Activated CD4-positive, alpha-beta memory T cell treated with anti-CD3 and anti-CD28 coated beads, Interleukin-2, amount 10 ng/mL, durations not matched to agents 7 days and 5 days (primary cell): ENCODE measurements around the gene KRTAP5-2. TPM values are rescaled to one million over a fixed set of nuclear protein-coding genes. Genes with fewer than 3 reads are reported as not detected.
"Not testable (repeated sequence)": the region's sequence is repeated elsewhere in the genome, so short reads cannot be mapped to it uniquely, and the experiment has no call there.

Experiments used
- CTCF ChIA-PET: fragments of 350-600 bp; sonication (Branson Sonifier 250); formaldehyde crosslinking; loops from one replicate; lab custom pipeline; 2021; ENCODE audit warnings: antibody characterized with exemption, inconsistent platforms; lab: Charles Lee
- POLR2A ChIA-PET: fragments of 350-600 bp; sonication (Branson Sonifier 250); formaldehyde crosslinking; loops from one replicate; lab custom pipeline; 2021; ENCODE audit warnings: antibody characterized with exemption; lab: Charles Lee
- DNase-seq: peaks from one replicate; pipeline ENCODE4 v3.0.0-alpha.2; 2020
- H3K27ac Mint-ChIP-seq: one replicate; pipeline ENCODE4 v1.8.0; 2021; ENCODE audit warnings: mild to moderate bottlenecking, mixed read lengths
- H3K27me3 Mint-ChIP-seq: one replicate; pipeline ENCODE4 v1.8.0; 2021; ENCODE audit warnings: mixed read lengths
- H3K36me3 Mint-ChIP-seq: one replicate; pipeline ENCODE4 v1.8.0; 2021; ENCODE audit warnings: low read depth, mixed read lengths
- H3K4me1 Mint-ChIP-seq: one replicate; pipeline ENCODE4 v1.8.0; 2021; ENCODE audit warnings: mixed read lengths
- H3K4me3 Mint-ChIP-seq: one replicate; pipeline ENCODE4 v1.8.0; 2021; ENCODE audit warnings: mild to moderate bottlenecking, mixed read lengths
- H3K9me3 Mint-ChIP-seq: one replicate; pipeline ENCODE4 v1.8.0; 2021; ENCODE audit warnings: mixed read lengths
- total RNA-seq, 2 experiments: library from RNA; stranded (reverse); gene quantifications; one replicate each; pipeline ENCODE4 v1.2.3, GENCODE V29; 2021

The KRTAP5-2 gene
- total RNA-seq, 2 experiments from 2014 or later: not detected

- H3K4me3 Mint-ChIP-seq, POLR2A ChIA-PET, H3K9me3 Mint-ChIP-seq, DNase-seq, H3K27ac Mint-ChIP-seq, H3K36me3 Mint-ChIP-seq: not testable (repeated sequence)
- Mint-ChIP-seq H3K4me1 (peaks cover 12% of the 10 kb centered on the region), H3K27me3 (peaks cover 73% of the 10 kb centered on the region)
- CTCF ChIA-PET: interaction anchor here (0.8 to 1.0 kb wide), 2 partner anchors 24 to 41 kb away, joined by 3 read pairs; no protein-coding TSS in a partner anchor
These were observed 312 bp upstream of the KRTAP5-2 start for GRCh38 chr11:1598406-1598805.

- POLR2A ChIA-PET: no interaction called here
- Mint-ChIP-seq H3K4me1 (peaks cover 12% of the 10 kb centered on the region), H3K27ac (no peak overlapping the region), H3K9me3 (no peaks in the 10 kb centered on the region), H3K27me3 (peaks cover 74% of the 10 kb centered on the region), H3K36me3 (no peaks in the 10 kb centered on the region), H3K4me3 (no peak overlapping the region)
- DNase-seq: no peak
- CTCF ChIA-PET: interaction anchor here (1.4 to 1.5 kb wide), 2 partner anchors 9 to 23 kb away, joined by 3 to 4 read pairs; no protein-coding TSS in a partner anchor
These were observed 632 bp downstream of the KRTAP5-2 start for GRCh38 chr11:1597331-1597993.

GRCh38 chr11:1596576-1597121 lies 1.4 kb downstream of the KRTAP5-2 start:
- H3K9me3 Mint-ChIP-seq, H3K4me3 Mint-ChIP-seq, DNase-seq, H3K36me3 Mint-ChIP-seq, POLR2A ChIA-PET, H3K27ac Mint-ChIP-seq: not testable (repeated sequence)
- CTCF ChIA-PET: interaction anchor here (1.4 to 1.5 kb wide), 2 partner anchors 9 to 22 kb away, joined by 3 to 4 read pairs; no protein-coding TSS in a partner anchor
- Mint-ChIP-seq H3K27me3 (peaks cover 70% of the 10 kb centered on the region), H3K4me1 (peaks cover 12% of the 10 kb centered on the region)

GRCh38 chr11:1595994-1596575 lies 2.0 kb downstream of the KRTAP5-2 start:
- POLR2A ChIA-PET, H3K4me3 Mint-ChIP-seq, DNase-seq, H3K36me3 Mint-ChIP-seq, H3K9me3 Mint-ChIP-seq, H3K27ac Mint-ChIP-seq: not testable (repeated sequence)
- Mint-ChIP-seq H3K27me3 (peaks cover 69% of the 10 kb centered on the region), H3K4me1 (peaks cover 12% of the 10 kb centered on the region)
- CTCF ChIA-PET: interaction anchor here (1.3 to 1.5 kb wide), 4 partner anchors 8 to 32 kb away, joined by 3 to 9 read pairs (median 4); no protein-coding TSS in a partner anchor

- no peaks in the 10 kb centered on the region for H3K9me3 Mint-ChIP-seq
These were observed 5.5 kb downstream of the KRTAP5-2 start for GRCh38 chr11:1592628-1593027.

GRCh38 chr11:1589996-1590395 lies 8.1 kb downstream of the KRTAP5-2 start:
- ChIA-PET POLR2A (interaction anchor here (2.9 kb wide), 1 partner anchor 12 kb away, joined by 12 read pairs; no protein-coding TSS in a partner anchor), CTCF (interaction anchor here (6.7 kb wide), 1 partner anchor 13 kb away, joined by 68 read pairs; no protein-coding TSS in a partner anchor)
- Mint-ChIP-seq H3K4me1 (peaks cover 21% of the 10 kb centered on the region), H3K9me3 (no peaks in the 10 kb centered on the region), H3K4me3 (no peak overlapping the region), H3K27me3 (peaks cover 22% of the 10 kb centered on the region), H3K27ac (peak overlapping the region; percentile 65), H3K36me3 (peaks cover 9% of the 10 kb centered on the region)
- DNase-seq: no peak

More at GRCh38 chr11:1592628-1593027, 5.5 kb downstream of the KRTAP5-2 start:
- no peak for DNase-seq
- no peak overlapping the region for H3K27ac Mint-ChIP-seq
- CTCF ChIA-PET: interaction anchor here (2.2 to 6.7 kb wide), 2 partner anchors 16 to 18 kb away, joined by 9 to 68 read pairs; no protein-coding TSS in a partner anchor
- POLR2A ChIA-PET: no interaction called here
- H3K4me3 Mint-ChIP-seq: no peak overlapping the region
- H3K27me3 Mint-ChIP-seq: peaks cover 42% of the 10 kb centered on the region
- peaks cover 26% of the 10 kb centered on the region for H3K4me1 Mint-ChIP-seq
- peaks cover 9% of the 10 kb centered on the region for H3K36me3 Mint-ChIP-seq

- peak overlapping the region; percentile 93 for H3K27ac Mint-ChIP-seq
- H3K36me3 Mint-ChIP-seq, H3K9me3 Mint-ChIP-seq: not testable (repeated sequence)
- H3K27me3 Mint-ChIP-seq: peaks cover 17% of the 10 kb centered on the region
- CTCF ChIA-PET: interaction anchor here (1.2 to 6.7 kb wide), 2 partner anchors 13 to 40 kb away, joined by 4 to 68 read pairs; partner anchors contain the start of gene KRTAP5-5
- H3K4me1 Mint-ChIP-seq: peaks cover 22% of the 10 kb centered on the region
- POLR2A ChIA-PET: interaction anchor here (0.6 to 2.9 kb wide), 4 partner anchors 12 to 279 kb away, joined by 3 to 12 read pairs (median 5); no protein-coding TSS in a partner anchor
- DNase-seq: peak; percentile 52
- H3K4me3 Mint-ChIP-seq: peak overlapping the region; percentile 58
These were observed 8.7 kb downstream of the KRTAP5-2 start for GRCh38 chr11:1589191-1589963.

GRCh38 chr11:1586699-1587098 lies 11.4 kb downstream of the KRTAP5-2 start:
- H3K27ac Mint-ChIP-seq: no peak overlapping the region
- peaks cover 9% of the 10 kb centered on the region for H3K36me3 Mint-ChIP-seq
- DNase-seq: no peak
- H3K4me1 Mint-ChIP-seq: peaks cover 27% of the 10 kb centered on the region
- ChIA-PET CTCF (interaction anchor here (6.7 kb wide), 1 partner anchor 10 kb away, joined by 68 read pairs; no protein-coding TSS in a partner anchor), POLR2A (no interaction called here)
- peaks cover 3% of the 10 kb centered on the region for H3K27me3 Mint-ChIP-seq
- no peaks in the 10 kb centered on the region for H3K9me3 Mint-ChIP-seq
- no peak overlapping the region for H3K4me3 Mint-ChIP-seq

GRCh38 chr11:1584661-1585370 lies 13.3 kb downstream of the KRTAP5-2 start, which contains the start of gene KRTAP5-1:
TSS of gene KRTAP5-1 (minus strand) at chr11:1585283. CDS start at chr11:1585249, 34 bp downstream.
- H3K9me3 Mint-ChIP-seq, H3K27ac Mint-ChIP-seq, H3K27me3 Mint-ChIP-seq, H3K4me3 Mint-ChIP-seq, DNase-seq, H3K36me3 Mint-ChIP-seq, CTCF ChIA-PET: not testable (repeated sequence)
- H3K4me1 Mint-ChIP-seq: peaks cover 22% of the 10 kb centered on the region
- POLR2A ChIA-PET: interaction anchor here (0.7 kb wide), 1 partner anchor 10 kb away, joined by 3 read pairs; no protein-coding TSS in a partner anchor

- DNase-seq, H3K36me3 Mint-ChIP-seq, H3K27me3 Mint-ChIP-seq, H3K4me3 Mint-ChIP-seq, H3K27ac Mint-ChIP-seq, H3K4me1 Mint-ChIP-seq, H3K9me3 Mint-ChIP-seq, POLR2A ChIA-PET: not testable (repeated sequence)
- CTCF ChIA-PET: interaction anchor here (1.2 to 1.3 kb wide), 2 partner anchors 8 to 12 kb away, joined by 3 to 4 read pairs; no protein-coding TSS in a partner anchor
These were observed 15.2 kb downstream of the KRTAP5-2 start for GRCh38 chr11:1582909-1583308.

GRCh38 chr11:1581976-1582375 lies 16.1 kb downstream of the KRTAP5-2 start:
- CTCF ChIA-PET: interaction anchor here (0.8 to 1.3 kb wide), 2 partner anchors 8 to 13 kb away, joined by 3 to 4 read pairs; no protein-coding TSS in a partner anchor

More at GRCh38 chr11:1581976-1582375, 16.1 kb downstream of the KRTAP5-2 start:
- no peak for DNase-seq
- no peak overlapping the region for H3K27ac Mint-ChIP-seq
- POLR2A ChIA-PET: no interaction called here
- peaks cover 5% of the 10 kb centered on the region for H3K9me3 Mint-ChIP-seq
- peaks cover 9% of the 10 kb centered on the region for H3K4me1 Mint-ChIP-seq
- H3K27me3 Mint-ChIP-seq: peaks cover 1% of the 10 kb centered on the region
- H3K36me3 Mint-ChIP-seq: no peaks in the 10 kb centered on the region
- H3K4me3 Mint-ChIP-seq: no peak overlapping the region
